Natural killer cell (primary cell): ENCODE measurements around the gene NAT14. TPM values are rescaled to one million over a fixed set of nuclear protein-coding genes. Genes with fewer than 3 reads are reported as not detected.

Experiments
- ATAC-seq, 3 donors: fragments of 150-1000 bp in 2 of 3; fragments of 200-7000 bp in 1 of 3; cut with Tn5 transposase; 1 replicate in 1 of 3; 2 replicates in 2 of 3; pipeline ENCODE4 v1.10.0; 2021; ENCODE audit warnings: mild to moderate bottlenecking in 2 of 3, moderate library complexity in 2 of 3
- DNase-seq, 2 donors: peaks; one replicate each; pipeline versions ENCODE4 v3.0.0 to v3.0.0-alpha.2; 2013 to 2021; ENCODE audit warnings: mixed read lengths in 1 of 2
- H3K27ac ChIP-seq: one replicate; pipeline ENCODE4 v1.5.1; 2013; ENCODE audit warnings: mild to moderate bottlenecking, low read length
- H3K27me3 ChIP-seq: one replicate; pipeline ENCODE4 v1.6.1; 2013; ENCODE audit warnings: low read length; ENCODE audit not compliant: control insufficient read depth, insufficient read depth
- H3K36me3 ChIP-seq: one replicate; pipeline ENCODE4 v1.6.1; 2013; ENCODE audit warnings: low read length; ENCODE audit not compliant: control insufficient read depth, insufficient read depth
- H3K4me1 ChIP-seq: one replicate; pipeline ENCODE4 v1.6.1; 2013; ENCODE audit warnings: low read length; ENCODE audit not compliant: control insufficient read depth, insufficient read depth
- H3K4me3 ChIP-seq: one replicate; pipeline ENCODE4 v1.5.1; 2013; ENCODE audit warnings: low read length
- H3K9me3 ChIP-seq: one replicate; pipeline ENCODE4 v1.6.1; 2013; ENCODE audit warnings: low read length; ENCODE audit not compliant: control insufficient read depth, insufficient read depth
- H3K27ac Mint-ChIP-seq, 2 donors: one replicate each; pipeline ENCODE4 v1.8.0; 2022; ENCODE audit warnings: mild to moderate bottlenecking in 2 of 2, mixed read lengths in 2 of 2, moderate library complexity in 1 of 2
- H3K27me3 Mint-ChIP-seq, 2 donors: one replicate each; pipeline ENCODE4 v1.8.0; 2022; ENCODE audit warnings: low read depth in 2 of 2, mixed read lengths in 2 of 2
- H3K36me3 Mint-ChIP-seq: one replicate; pipeline ENCODE4 v1.8.0; 2022; ENCODE audit warnings: mixed read lengths
- H3K4me1 Mint-ChIP-seq, 2 donors: one replicate each; pipeline ENCODE4 v1.8.0; 2022; ENCODE audit warnings: mixed read lengths in 2 of 2
- H3K4me3 Mint-ChIP-seq: one replicate; pipeline ENCODE4 v1.8.0; 2022; ENCODE audit warnings: mild to moderate bottlenecking, moderate library complexity, mixed read lengths
- H3K9me3 Mint-ChIP-seq, 2 donors: one replicate each; pipeline ENCODE4 v1.8.0; 2022; ENCODE audit warnings: mixed read lengths in 2 of 2
- CTCF ChIP-seq: fragments of 200-600 bp; IDR thresholded peaks from one replicate; pipeline ENCODE4 v1.8.0; 2022; ENCODE audit warnings: antibody characterized with exemption
- WGBS: methylation state at CpG from one replicate; pipeline ENCODE4 v1.1.7; 2013; ENCODE audit warnings: missing lambda C conversion rate; ENCODE audit not compliant: insufficient coverage; 5-methylcytosine and 5-hydroxymethylcytosine counted together
- intact Hi-C: fragments of 100-400 bp; cut with micrococcal nuclease; formaldehyde crosslinking; loops from one replicate; pipeline ENCODE4 v1.14.2; 2022
- total RNA-seq, 4 donors: library from RNA; stranded (reverse); fragments of 120-200 nt in 1 of 4; gene quantifications; one replicate each; pipeline versions ENCODE4 v1.2.3 to v1.2.4, GENCODE V29; 2013 to 2022

The NAT14 gene
- total RNA-seq, 3 donors from 2014 or later (not counting 1 experiment from before 2014, with no cell fraction given): 8.7 to 12.5 (median 8.8) TPM

GRCh38 chr19:55478364-55478763 lies 6.6 kb upstream of the NAT14 start:
- H3K27ac ChIP-seq: no peak overlapping the region
- peaks cover 5% of the 10 kb centered on the region for H3K36me3 ChIP-seq
- H3K27me3 ChIP-seq: no peaks in the 10 kb centered on the region
- Mint-ChIP-seq H3K27me3 (no peaks in the 10 kb centered on the region), H3K4me1 (peaks cover 31 to 37% of the 10 kb centered on the region in 2 donors), H3K4me3 (peak overlapping the region; percentile 89), H3K36me3 (no peaks in the 10 kb centered on the region), H3K9me3 (no peaks in the 10 kb centered on the region), H3K27ac (peak overlapping the region in 1 of 2 donors; percentile 8)
- 97% methylated on average over 12 of the region's 12 CpGs for WGBS
- ATAC-seq (no peak), DNase-seq (no peak)
- H3K4me1 ChIP-seq: peaks cover 20% of the 10 kb centered on the region
- H3K9me3 ChIP-seq: no peaks in the 10 kb centered on the region
- intact Hi-C loops: no loop called here
- H3K4me3 ChIP-seq: no peak overlapping the region
- TF ChIP-seq CTCF: no peak

GRCh38 chr19:55479045-55479444 lies 5.9 kb upstream of the NAT14 start:
- Mint-ChIP-seq H3K27me3 (no peaks in the 10 kb centered on the region), H3K4me1 (peaks cover 31 to 37% of the 10 kb centered on the region in 2 donors), H3K27ac (peak overlapping the region in 1 of 2 donors; percentile 8), H3K4me3 (peak overlapping the region; percentile 29), H3K9me3 (no peaks in the 10 kb centered on the region), H3K36me3 (no peaks in the 10 kb centered on the region)
- TF ChIP-seq CTCF: no peak
- ATAC-seq (no peak), DNase-seq (no peak)
- no peak overlapping the region for H3K27ac ChIP-seq
- H3K4me1 ChIP-seq: peaks cover 27% of the 10 kb centered on the region
- H3K4me3 ChIP-seq: no peak overlapping the region
- H3K9me3 ChIP-seq: no peaks in the 10 kb centered on the region
- H3K36me3 ChIP-seq: peaks cover 5% of the 10 kb centered on the region
- no peaks in the 10 kb centered on the region for H3K27me3 ChIP-seq
- 94% methylated on average over 17 of the region's 17 CpGs for WGBS
- intact Hi-C loops: no loop called here

- no peak overlapping the region for H3K4me3 ChIP-seq
- no peaks in the 10 kb centered on the region for H3K27me3 ChIP-seq
- peaks cover 31 to 37% of the 10 kb centered on the region in 2 donors for H3K4me1 Mint-ChIP-seq
- peaks cover 5% of the 10 kb centered on the region for H3K36me3 ChIP-seq
- 71% methylated on average over 15 of the region's 15 CpGs for WGBS
- intact Hi-C loops: no loop called here
- H3K36me3 Mint-ChIP-seq: no peaks in the 10 kb centered on the region
- H3K27me3 Mint-ChIP-seq: no peaks in the 10 kb centered on the region
- H3K27ac ChIP-seq: no peak overlapping the region
- no peak for TF ChIP-seq CTCF
- peaks cover 33% of the 10 kb centered on the region for H3K4me1 ChIP-seq
- H3K27ac Mint-ChIP-seq: peak overlapping the region in 1 of 2 donors; percentile 73
- ATAC-seq: no peak
- DNase-seq: no peak
- no peaks in the 10 kb centered on the region for H3K9me3 Mint-ChIP-seq
- peak overlapping the region; percentile 38 for H3K4me3 Mint-ChIP-seq
- no peaks in the 10 kb centered on the region for H3K9me3 ChIP-seq
Measured at GRCh38 chr19:55479451-55480230, 5.3 kb upstream of the NAT14 start.
